ENCODE results near the gene GAST.
"Not testable (repeated sequence)": the region's sequence is repeated elsewhere in the genome, so short reads cannot be mapped to it uniquely, and the experiment has no call there.

Gene GAST

DNA sequence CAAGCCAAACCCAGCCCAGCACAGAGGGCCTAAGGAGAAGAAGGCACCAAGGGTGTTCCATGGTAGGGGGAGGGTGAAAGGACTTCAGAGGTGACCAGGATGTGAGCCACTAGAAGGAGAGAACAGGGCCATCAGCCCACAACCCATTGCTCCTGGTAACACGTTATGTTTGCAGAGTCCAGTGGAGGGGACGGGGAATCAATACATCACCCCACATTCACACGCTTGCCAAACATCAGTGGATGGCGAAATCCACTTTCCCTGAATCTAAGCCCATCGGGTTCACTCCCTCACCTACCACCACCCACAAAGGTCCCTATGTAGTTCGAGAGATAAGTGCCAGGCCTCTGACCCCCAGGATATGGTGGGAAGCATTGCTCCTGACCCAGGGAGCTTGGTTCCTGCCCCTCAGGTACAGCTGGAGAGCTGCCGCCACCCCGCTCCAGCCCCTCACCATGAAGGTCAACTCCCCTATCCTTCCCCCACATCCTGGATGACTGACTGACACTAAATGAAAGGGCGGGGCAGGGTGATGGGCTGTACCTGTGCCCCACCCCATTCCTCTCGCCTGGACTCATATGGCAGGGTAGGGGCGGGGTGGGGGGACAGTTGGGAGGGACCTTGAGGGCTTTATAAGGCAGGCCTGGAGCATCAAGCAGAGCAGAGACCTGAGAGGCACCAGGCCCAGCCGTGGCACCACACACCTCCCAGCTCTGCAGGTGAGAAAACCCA lies at the start of gene GAST:
Gene GAST (plus strand): TSS at position 663 of the 732 bp plus-strand sequence. CDS start 3,106 bp downstream, outside the sequence.
- no peak for DNase-seq (ENCODE audit: low spot score)

DNA sequence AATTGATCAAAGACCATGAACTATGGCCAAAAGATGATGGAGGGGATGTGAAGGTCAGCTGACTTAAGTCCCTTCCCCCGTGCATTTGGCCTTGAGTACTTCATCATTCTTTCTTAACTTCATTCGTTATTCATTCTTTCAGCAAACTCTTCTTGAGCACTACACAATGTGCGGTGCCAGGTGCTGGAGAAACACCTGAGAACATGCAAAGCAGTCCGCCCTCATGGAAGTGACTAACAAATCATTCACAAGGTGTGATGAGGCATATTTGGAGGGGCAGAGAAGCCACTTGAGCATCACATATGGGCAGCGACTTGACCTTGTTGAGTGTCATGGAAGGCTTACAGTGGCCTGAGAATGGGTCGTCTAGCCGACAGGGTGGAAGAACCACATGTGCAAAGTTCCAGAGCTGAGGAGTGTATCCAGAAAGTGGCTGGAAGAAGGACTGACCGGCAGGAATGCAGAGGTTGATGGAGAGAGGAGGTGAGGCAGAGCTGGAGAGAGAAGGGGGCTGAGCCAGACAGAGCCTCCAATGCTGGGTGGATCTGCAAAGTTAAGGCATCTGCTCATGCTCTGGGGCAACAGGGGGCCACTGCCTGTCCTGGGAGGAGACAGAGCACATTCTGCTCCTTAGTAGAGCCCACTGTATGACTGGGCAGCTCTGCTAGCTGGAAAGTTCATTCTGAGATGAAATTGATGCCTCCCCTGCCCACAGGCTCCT lies 48.5 kb upstream of the GAST start:
- no peak for DNase-seq (ENCODE audit: low spot score)

GRCh38 chr17:41664172-41664457 lies 48.0 kb upstream of the GAST start:
- no peak for DNase-seq (ENCODE audit: low spot score)

DNA sequence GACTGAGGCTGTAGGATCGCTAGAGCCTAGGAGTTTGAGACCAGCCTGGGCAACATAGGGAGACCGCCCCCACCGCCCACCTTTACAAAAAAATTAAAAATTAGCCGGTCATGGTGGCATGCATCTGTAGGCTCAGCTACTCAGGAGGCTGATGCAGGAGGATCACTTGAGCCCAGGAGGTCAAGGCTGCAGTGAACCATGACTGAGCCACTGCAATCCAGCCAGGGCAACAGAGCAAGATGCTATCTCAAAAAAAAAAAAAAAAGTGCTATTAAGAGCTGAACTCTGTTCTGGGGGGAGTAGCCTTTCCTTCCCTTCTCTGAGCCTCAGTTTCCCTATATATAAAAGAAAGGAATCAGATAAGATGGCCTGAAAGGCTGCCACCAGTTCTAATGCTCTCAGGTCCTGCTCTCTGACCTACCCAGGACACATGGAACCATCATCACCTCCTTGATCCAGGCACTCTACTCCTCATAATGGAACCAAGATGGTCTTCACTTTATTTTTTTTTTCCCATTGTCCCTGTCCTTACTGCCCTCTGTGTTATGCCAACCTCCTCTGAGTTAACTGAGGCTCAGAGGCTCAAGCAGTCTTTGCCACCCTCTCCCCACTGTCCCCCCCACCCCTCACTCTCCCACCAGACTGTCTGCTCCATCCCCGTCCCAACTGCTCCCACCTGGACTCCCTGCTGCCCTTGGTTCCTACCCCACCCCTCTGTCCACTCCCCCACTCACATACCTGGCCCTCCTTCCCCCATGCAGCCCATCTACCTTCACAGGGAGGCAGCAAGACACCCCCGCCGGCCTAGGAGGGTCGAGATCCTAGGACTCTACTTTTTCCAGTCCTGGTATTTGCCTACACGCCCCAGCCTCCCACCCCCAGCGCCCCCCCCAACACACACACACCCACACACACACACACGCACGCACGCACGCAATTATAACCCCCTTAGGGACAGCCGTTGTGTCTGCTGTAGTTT lies 47.3 kb upstream of the GAST start:
- no peak for DNase-seq (ENCODE audit: low spot score)

GRCh38 chr17:41665566-41666236 lies 46.4 kb upstream of the GAST start:
- DNase-seq (ENCODE audit: low spot score): peak; percentile 89

DNA sequence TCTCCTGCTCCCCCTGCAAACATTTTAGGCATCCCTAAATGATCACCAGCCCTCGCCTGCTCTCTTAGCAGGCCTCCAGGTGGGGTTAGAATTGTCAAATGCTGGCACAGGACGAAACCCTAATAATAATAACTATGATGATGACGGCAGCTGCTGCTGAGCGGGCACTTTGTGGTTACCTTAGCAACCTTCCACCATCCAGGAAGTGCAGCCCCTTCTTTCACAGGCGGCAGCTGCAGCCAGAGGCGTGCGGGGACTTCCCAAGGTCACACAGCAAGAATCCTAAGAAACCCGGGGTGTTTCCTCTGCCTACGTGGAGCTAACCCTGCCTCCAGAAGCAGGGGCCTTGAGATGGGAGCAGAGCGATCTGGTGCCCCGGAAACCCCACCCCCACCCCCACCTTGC lies 45.9 kb upstream of the GAST start:
- DNase-seq (ENCODE audit: low spot score): no peak

- peak; percentile 85 for DNase-seq (ENCODE audit: low spot score)
Observed at GRCh38 chr17:41666708-41667279, 45.3 kb upstream of the GAST start.

DNA sequence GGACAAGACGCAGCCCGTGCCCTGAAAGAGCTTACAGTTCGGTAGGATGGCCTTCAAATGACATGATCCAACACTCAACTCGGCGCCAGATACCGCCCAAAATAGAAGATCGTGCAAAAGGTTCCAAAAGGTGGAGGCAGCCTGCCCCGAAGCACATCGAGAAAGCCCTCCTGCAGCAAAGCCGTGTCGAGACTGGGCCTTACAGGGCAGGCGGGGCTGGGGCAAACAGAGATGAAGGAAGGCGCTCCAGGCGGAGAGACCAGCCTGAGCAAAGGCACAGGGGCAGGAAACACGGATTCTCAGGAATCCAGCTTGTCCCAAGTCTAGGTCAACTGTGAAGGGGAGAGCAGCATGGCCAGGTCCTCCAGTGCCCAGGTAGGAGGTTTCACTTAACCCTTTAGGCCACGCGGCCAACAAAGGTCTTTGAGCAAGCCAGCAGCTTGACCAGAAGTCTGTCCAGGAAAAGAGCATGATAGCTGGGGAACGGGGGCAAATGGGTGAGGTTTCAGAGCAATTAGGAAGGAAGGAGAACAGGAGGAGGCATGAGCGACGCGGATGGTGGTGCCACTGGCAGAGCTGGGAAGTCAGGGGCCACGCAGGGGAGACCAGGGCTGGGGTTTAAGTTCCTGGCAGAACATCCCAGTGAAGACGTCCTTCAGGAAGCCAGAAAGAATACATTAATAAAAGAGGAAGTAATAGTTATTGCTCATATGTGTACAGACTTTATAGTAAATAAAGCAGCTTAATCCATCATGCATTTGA lies 44.7 kb upstream of the GAST start:
- no peak for DNase-seq (ENCODE audit: low spot score)

DNA sequence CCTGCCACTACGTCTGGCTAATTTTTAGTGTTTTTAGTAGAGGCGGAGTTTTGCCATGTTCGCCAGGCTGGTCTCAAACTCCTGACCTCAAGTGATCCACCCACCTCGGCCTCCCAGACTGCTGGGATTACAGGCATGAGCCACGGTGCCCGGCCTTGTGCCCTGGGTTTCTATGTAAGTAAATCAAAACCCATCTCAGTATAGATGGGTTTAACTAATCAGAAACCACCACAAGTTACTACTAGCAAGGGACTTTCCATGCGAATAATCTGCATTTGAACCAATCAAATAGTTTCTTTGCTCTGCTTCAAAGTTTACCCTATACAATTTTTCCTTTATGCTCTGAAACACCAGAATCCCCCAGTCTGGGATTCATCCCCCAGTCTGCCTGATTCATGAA lies 40.0 kb upstream of the GAST start:
- DNase-seq (ENCODE audit: low spot score): no peak

DNA sequence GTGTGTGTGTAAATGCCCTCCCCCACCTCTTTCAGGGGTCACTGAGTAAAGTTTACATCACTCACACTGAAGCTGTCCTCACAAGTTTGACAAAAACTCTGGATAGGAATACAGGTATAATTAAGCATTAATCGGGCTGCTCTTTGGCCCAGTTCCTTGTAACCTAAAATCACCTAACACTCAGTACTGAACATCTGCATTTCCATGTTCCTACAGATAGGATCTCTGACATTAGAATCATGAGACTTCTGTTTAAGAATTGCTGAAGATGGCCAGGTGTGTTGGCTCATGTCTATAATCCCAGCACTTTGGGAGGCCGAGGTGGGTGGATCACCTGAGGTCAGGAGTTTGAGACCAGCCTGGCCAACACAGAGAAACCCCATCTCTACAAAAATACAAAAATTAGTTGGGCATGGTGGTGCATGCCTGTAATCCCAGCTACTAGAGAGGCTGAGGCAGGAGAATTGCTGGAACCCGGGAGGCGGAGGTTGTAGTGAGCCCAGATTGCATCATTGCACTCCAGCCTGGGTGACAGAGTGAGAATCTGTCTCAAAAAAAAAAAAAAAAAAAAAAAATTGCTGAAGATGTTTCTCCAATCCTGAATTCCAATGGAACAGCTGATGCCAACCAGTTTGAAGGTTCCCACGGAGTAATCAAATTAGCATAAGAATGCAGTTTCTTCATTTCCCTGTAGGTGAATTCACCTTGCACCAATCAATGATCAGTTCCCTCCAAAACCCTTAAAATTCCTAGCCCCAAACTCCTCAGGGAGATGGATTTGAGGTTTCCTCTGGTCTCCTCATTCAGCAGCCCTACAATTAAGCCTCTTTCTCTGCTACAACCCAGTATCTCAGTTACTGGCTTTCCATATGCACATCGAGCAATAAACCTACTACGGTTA lies 36.7 kb upstream of the GAST start:
- DNase-seq (ENCODE audit: low spot score): not testable (repeated sequence)

- DNase-seq (ENCODE audit: low spot score): no peak
Observed at GRCh38 chr17:41676058-41676419, 36.1 kb upstream of the GAST start.

- DNase-seq (ENCODE audit: low spot score): no peak
Observed at GRCh38 chr17:41678411-41678906, 33.7 kb upstream of the GAST start.

DNA sequence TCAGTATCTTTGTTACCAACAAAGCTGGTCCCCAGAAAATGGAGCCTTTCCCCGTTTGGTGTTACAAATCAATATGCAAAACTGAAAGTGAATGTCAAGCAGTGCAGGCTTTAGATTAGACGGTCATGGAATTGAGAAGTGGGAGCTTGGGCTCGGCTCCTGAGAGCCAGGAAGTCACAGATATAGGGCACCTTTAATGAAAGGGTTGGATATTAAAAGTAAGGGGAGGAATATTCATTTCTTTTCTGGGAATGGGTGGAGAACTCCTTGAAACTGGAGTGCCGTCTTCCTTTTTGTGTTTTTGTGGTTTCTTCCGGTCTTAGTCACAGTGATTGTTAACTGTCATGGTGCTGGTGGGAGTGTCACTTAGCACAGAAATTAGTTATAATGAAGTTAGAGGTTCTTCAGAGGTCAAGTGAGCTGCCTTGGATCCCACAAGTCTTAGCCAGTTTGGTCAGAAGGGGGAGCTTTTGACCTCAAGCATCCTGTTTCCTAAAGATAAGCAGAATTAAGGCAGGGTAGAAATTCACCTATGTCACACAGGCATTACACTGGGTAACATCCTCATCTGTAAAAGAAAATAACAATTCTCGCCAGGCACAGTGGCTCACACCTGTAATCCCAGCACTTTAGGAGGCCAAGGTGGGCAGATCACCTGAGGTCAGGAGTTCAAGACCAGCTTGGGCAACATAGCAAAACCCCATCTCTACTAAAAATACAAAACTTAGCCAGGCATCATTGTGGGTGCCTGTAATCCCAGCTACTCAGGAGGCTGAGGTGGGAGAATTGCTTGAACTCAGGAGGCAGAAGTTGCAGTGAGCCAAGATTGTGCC lies 33.0 kb upstream of the GAST start:
- DNase-seq (ENCODE audit: low spot score): peak; percentile 83

- no peak for DNase-seq (ENCODE audit: low spot score)
Observed at GRCh38 chr17:41679740-41680425, 32.2 kb upstream of the GAST start.

DNA sequence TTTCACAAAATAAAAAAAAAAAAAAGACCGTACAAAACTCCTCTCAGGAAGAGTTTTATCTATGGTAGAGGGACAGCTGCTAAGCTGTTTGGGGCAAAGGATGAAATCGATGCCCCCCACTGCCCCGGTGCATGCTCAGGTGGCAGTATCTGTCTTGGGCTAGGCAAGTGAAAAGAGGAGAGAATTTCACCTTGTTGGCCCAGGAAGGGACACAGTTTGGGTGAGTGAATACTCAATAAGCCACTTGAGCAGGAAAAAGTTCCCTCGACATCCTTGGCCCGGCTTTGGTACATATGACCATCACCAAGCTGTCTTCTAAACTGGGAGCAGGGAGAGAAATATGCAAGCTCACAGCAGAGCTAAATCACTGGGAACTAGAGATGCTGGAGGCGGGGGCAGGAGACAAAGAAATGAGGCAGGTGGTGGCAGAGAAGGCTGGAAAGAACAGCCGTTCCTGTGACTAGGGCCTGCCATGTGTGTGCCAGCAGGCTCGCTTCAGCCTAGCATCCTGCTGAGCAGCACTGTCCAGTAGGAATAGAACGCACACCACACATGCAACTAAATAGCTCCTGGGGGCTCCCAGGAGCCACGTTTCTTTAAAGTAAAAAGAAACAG lies 31.6 kb upstream of the GAST start:
- no peak for DNase-seq (ENCODE audit: low spot score)

GRCh38 chr17:41681776-41682175 lies 30.4 kb upstream of the GAST start:
- DNase-seq (ENCODE audit: low spot score): no peak

DNA sequence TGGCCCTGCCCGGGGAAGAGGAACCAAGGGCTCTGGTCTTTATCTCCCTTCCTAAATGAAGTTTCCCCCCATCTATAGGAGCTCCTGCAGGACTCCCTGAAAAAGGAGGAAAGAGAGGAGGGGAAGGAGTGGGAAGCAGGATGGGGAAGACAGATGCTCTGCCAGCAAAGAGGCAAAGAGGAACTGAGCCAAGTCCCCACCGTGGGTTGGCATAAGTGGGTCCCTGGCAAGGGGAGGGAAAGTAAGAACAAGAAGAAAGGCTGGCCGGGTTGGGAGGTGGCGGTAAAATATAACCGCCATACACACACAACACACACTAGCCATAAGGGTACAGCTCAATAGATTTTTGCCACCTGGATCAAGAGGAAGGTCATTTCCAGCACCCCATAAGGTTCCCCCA lies 29.5 kb upstream of the GAST start:
- no peak for DNase-seq (ENCODE audit: low spot score)
